ENCODE data around the gene ZIC5. TPM values are rescaled to one million over a fixed set of nuclear protein-coding genes. Genes with fewer than 3 reads are reported as not detected.

The ZIC5 gene
- total RNA-seq, 4 donors from 2014 or later: 0.19 TPM; not detected in 3

DNA sequence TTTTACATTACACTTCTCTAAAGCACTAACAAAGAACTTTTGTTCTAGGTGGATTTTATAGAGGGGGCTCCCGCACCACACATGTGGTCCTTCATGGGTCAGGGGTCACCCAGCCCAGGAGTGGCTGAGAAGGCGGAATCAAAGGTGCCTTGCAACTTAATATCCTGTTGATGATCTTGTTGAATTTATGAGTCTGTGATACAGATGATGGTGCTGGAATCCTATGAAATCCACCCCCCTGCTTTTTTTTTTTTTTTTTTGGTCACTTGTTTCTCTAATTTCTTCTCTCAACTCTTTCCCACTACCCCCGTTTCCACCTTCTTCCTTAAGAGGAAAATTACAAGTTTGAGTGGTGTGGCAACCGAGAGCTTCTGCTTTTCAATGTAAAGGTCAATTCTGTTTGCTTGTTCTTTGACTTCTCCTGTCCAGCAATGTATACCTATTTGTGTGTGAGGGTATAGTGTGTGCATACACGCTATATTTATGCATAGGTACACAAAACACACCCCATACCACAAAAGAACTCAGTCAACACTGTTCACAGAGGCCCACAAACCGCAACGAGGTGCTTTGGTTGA, 5.9 kb upstream of the ZIC5 start:
- TF ChIP-seq, protein P1, sequence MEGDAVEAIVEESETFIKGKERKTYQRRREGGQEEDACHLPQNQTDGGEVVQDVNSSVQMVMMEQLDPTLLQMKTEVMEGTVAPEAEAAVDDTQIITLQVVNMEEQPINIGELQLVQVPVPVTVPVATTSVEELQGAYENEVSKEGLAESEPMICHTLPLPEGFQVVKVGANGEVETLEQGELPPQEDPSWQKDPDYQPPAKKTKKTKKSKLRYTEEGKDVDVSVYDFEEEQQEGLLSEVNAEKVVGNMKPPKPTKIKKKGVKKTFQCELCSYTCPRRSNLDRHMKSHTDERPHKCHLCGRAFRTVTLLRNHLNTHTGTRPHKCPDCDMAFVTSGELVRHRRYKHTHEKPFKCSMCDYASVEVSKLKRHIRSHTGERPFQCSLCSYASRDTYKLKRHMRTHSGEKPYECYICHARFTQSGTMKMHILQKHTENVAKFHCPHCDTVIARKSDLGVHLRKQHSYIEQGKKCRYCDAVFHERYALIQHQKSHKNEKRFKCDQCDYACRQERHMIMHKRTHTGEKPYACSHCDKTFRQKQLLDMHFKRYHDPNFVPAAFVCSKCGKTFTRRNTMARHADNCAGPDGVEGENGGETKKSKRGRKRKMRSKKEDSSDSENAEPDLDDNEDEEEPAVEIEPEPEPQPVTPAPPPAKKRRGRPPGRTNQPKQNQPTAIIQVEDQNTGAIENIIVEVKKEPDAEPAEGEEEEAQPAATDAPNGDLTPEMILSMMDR (IDR thresholded peaks at IDR 0.05; ENCODE audit: low read depth): no peak

DNA sequence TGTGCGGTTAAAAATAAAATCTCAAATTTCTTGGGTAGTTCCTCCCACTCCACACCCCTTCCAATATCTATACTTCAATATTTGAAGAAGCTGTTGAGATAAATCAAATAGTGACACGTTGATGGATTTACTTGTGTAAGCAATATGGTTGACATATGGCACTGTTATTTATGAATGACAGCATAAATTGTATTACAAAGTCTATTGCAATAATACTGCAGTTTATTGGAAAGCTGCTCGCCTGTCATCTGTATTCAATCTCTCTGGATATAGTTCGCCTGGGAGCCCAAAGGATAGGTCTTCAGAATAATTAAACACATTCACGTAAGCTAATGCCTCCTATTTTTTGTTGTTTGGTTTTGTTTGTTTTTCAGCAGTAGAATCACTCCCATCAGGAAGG, 5.0 kb upstream of the ZIC5 start:
- TF ChIP-seq, protein P1 (IDR thresholded peaks at IDR 0.05; ENCODE audit: low read depth): no peak

DNA sequence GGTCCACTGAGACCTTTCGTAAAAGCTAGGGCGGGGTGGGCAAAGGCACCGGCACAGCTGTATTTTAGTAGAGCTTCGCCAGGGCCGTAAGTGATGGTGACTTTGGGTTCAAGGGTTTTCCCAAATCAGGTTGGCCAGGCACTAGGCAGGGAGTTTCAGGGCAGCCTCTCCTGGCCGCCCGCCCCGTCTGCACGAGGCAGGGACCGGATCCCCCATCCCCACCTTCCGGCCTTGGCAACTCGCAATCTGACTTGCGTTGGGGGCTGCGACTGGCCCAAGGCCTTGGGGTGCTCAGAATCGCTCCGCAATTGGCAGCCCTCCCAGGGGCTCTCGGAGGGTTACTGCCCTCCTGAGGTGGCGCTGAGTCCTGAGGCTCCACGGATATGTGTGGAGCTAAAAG, 4.1 kb upstream of the ZIC5 start:
- TF ChIP-seq, protein P1 (IDR thresholded peaks at IDR 0.05; ENCODE audit: low read depth): no peak

DNA sequence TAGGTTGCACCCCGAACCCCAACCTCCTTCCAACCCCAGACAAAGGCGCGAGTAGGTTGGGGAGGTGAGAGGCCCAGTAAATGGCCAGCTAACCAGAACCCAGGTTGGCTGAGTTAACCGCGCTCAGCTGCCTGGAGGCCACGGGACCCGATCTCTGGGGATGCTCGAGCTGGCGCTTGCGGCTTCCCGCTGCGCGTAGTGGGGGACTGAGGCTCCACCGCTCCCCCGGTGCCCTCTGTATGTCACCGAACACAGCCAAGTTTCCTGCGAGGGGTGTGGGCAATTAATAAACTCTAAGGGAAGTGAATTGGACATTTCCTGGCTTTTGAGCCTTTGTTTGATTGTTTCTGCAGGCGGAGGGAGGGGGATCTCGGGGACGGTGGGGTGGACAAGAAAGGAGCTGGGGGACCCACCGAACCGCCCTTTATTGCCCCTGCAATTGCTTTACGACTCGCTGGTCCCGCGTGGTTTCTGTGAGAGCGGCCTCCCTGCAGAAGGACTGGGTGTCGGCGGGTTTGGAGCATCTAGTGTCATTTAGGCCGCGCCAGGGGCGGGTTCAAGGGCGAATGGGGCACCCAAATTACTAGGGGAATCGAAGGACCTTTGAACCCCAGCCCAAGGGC, 3.5 kb upstream of the ZIC5 start:
- TF ChIP-seq, protein P1 (IDR thresholded peaks at IDR 0.05; ENCODE audit: low read depth): no peak

DNA sequence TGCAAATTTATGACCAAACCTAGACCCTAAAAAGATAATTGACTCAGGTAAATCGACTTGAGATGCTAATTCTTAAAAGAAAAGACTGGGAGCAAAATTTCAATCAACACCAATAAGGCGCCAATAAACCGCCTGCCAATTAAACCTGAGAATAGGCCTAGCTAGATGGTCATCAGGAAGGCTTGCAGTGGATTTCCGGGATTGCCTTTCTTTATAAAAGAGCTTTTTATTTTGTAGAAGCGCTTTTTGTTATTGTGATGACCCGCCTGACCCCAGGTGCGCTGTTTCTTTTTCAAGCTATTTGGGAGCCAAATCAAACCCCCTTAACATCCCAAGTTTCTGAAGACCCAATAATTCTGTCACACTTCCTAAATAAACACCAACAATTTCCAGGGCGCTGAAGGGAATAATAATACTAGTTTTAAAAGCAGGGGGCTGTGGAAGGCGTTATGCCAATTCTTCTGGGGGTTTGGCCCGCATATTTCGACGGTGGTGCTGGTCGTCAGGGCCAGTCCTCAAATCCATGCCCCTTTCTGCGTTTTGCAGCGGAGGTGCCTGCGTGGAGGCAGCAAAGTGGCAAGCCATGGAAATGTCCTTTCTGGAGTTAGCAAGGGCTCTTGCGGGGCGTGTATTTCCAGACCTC, 2.9 kb upstream of the ZIC5 start:
- TF ChIP-seq, protein P1 (IDR thresholded peaks at IDR 0.05; ENCODE audit: low read depth): no peak

DNA sequence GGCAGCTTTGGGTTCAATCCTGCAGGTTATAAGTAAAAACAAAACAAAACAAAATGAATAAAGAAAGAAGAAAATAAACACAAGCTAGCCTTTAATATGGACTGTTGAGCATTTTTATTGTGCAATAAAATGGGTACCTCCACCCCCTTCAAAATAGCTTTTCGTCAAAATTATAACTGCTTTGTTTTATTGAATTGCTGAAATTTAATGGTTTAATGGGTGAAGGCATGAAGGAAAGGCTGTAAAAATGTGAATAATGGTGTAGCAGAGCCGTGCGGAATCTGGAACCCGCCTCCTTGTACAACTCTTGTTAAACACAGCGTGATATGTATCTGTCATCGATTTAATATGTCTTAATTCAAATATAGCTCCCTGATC, 2.2 kb upstream of the ZIC5 start:
- TF ChIP-seq, protein P1 (IDR thresholded peaks at IDR 0.05; ENCODE audit: low read depth): no peak

DNA sequence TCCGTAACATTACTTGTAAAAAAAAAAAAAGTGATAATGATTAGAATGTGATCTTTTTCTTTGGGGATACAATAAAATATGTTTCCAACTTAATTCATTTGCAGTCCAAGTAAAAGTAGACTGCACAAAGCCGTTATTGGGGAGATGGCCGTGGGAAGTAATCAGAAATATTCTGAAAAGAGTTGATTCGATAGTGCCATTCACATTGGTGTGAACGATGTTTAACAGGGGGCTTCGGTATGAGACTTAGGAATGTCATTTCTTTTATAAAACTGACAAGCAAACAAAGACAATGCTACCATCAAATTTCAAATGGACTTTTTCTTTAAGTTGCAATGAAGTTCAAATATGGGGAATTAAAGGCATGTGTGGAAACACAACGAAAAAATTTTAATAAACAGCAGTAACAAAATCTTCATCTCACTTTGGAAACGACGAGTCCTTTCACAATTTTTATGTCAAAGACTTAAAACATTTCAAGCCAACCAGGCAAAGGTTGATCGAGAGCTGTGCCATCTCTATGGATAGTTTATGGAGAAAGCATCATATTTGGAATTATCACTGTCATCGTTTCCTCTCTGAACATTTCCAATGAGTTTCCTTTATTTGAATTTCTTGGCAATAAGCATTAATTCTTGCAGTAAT, 1.7 kb upstream of the ZIC5 start:
- TF ChIP-seq, protein P1 (IDR thresholded peaks at IDR 0.05; ENCODE audit: low read depth): no peak
